Right forelimb (tissue), 1 donor: ENCODE results near the gene MYO1E.
A peak's percentile ranks its signal among the peaks of the same experiment; 100 is the strongest.
"Not testable (repeated sequence)": the region's sequence is repeated elsewhere in the genome, so short reads cannot be mapped to it uniquely, and the experiment has no call there.

Source experiments
- DNase-seq: peaks from one replicate; pipeline ENCODE4 v3.0.0-alpha.2; 2018

MYO1E gene

DNA sequence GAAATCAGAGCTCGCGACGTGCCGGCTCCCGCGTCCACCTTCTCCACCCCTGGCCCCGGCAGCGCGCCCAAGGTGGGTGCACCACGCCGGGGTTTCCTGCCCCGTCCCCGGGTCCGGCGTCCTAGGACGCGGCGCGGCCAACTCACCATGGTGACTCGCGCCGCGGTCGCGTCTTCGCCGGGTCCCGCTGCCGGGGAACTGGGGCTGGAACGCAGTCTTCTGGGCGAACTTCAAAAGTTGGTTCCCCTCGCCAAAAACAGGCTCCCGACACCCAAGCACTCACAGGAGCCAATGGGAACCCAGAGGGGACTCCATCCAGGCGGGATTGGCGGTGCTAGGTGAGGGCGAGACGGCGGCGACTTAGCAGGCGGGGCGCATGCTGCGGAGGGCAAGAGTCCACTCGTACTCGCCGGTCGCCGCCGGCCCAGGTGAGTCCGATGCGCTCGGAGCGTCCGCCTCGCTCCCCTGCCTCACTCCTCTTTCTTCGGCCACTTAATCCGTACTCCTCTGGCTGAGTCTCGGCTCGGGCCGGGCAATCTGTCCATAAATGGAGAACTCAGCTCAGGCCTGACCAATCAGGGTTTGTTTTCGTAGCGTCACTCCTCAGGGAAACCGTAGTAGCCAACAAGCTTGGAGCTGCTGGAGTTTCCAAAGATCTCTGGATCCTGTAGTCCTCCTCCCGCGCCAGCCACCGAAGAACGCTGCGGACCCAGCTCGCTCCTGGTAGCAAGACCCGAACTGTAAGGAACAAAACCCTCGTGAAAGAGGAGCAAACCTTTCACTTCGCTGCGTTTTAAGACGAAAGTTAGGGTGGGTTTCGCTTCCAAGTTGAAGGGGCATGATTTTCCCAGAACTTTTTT lies at the start of gene MYO1E:
Gene MYO1E (minus strand): TSS at position 520 of the 860 bp plus-strand sequence. CDS start 371 bp downstream, at position 149.
- peak; percentile 93 for DNase-seq

GRCh38 chr15:59420986-59421618 lies 48.4 kb upstream of the MYO1E start:
- peak; percentile 49 for DNase-seq

GRCh38 chr15:59420108-59420507 lies 47.4 kb upstream of the MYO1E start:
- DNase-seq = no peak

GRCh38 chr15:59419170-59419569 lies 46.5 kb upstream of the MYO1E start:
- DNase-seq = no peak

- no peak for DNase-seq
Observed at GRCh38 chr15:59416816-59417215, 44.1 kb upstream of the MYO1E start.

DNA sequence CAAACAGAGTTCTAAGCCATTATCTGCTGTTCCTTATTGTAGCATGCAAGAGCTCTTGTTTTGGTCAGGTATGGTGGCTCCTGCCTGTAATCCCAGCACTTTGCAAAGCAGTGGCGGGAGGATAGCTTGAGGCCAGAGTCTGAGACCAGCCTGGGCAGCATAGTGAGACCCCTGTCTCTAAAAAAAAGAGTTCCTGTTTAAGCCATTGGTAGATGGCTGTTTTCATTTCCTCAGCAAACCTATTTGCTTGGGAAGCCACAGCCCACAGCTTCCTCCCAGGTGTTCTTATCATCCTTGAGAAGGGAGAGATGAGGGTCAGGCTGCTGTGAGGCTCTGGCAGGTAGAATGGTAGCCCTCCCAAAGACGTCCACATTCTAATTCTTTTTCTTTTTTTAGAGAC lies 40.9 kb upstream of the MYO1E start:
- no peak for DNase-seq

- DNase-seq = no peak
Observed at GRCh38 chr15:59410391-59410896, 37.8 kb upstream of the MYO1E start.

GRCh38 chr15:59407946-59408345 lies 35.3 kb upstream of the MYO1E start:
- no peak for DNase-seq

GRCh38 chr15:59406446-59406845 lies 33.8 kb upstream of the MYO1E start:
- DNase-seq = no peak

DNA sequence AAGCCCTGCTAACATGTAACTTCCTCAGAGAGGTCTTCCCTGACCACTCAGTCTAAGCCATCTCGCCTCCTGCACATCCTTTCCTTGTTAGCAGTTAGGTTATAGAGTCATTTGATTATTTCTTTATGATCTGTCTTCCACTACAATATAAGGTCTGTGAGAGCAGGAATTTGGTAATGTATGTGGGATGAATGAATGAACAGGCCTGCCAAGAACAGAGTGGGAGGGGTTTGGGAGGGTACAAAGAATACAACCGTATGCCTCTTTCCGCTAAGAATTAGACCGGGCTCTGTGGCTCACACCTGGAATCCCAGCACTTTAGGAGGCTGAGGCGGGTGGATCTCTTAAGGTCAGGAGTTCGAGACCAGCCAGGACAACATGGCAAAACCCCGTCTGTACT lies 32.4 kb upstream of the MYO1E start:
- DNase-seq = no peak

- no peak for DNase-seq
Observed at GRCh38 chr15:59401824-59402569, 29.3 kb upstream of the MYO1E start.

DNA sequence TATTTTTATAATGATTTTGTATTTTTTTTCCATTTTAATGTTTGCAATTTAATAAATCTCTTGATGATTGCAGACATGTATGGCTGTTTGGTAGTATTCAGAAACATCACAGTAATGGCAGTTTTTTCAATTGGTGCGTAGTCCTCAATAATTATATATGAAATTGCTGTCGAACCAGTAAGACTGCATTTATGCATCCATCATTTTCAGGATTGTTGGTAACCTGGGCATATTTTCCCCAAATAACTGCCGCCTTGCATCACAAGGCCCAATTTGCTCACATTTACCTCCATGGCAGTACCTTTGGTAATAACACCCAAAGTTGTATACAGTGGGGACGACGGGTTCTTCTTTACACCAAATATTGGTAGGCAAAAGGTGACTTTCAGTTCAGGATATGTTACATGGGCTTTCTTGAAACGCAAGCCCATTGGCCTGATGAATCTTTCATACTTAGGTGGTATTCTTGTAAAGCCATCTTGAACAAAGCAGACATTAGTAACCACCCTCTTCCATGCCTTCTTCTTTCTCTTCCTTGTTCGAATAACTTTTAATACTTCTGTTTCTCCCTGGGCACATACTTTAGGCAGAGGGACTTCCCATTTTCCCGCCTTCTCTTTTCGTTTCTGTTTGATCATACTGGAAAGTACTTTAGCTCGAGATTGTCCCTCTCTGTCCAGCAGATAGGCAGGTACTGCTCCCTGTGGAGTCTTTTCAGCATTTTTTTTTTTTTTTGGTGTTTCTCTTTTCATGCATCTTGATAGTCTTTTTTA lies 28.6 kb upstream of the MYO1E start:
- not testable (repeated sequence) for DNase-seq

- no peak for DNase-seq
Observed at GRCh38 chr15:59400103-59400813, 27.6 kb upstream of the MYO1E start.

GRCh38 chr15:59399465-59400102 lies 26.9 kb upstream of the MYO1E start:
- no peak for DNase-seq

GRCh38 chr15:59398220-59398619 lies 25.5 kb upstream of the MYO1E start:
- DNase-seq = no peak

DNA sequence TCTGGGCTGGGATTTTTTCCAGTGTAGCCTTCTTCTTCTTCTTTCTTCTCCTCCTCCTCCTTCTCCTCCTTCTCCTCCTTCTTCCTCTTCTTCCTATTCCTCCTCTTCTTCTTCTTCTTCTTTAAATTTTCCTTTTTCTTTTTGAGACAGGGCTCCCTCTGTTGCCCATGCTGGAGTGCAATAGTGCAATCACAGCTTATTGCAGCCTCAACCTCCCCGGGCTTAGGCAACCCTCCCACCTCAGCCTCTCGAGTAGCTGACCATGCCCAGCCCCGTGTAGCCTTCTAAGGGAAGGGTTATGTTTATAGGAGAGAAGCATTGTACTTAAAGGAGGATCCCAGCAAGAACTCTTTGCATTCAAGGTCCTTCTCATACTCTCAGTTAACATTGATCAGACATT lies 24.0 kb upstream of the MYO1E start:
- DNase-seq = no peak

DNA sequence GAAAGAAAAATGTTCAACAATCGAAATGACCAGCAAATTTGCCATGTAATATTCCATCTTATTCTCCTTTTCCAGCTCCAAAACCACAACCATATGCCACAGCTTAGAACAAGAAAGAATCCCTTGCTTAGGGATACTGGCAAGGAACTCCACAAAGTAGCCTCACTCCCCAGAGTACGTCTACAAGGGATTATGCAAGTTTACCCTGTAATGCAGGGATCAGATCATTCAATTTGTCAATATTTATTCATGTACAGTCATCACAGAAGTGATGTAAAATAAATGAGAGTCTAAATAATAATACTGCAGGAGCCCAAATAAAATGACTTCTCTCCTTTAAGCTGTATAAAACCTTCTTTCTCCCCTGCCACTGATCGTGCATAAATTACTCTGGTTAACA lies 23.5 kb upstream of the MYO1E start:
- no peak for DNase-seq

- DNase-seq = no peak
Observed at GRCh38 chr15:59394166-59394661, 21.5 kb upstream of the MYO1E start.

DNA sequence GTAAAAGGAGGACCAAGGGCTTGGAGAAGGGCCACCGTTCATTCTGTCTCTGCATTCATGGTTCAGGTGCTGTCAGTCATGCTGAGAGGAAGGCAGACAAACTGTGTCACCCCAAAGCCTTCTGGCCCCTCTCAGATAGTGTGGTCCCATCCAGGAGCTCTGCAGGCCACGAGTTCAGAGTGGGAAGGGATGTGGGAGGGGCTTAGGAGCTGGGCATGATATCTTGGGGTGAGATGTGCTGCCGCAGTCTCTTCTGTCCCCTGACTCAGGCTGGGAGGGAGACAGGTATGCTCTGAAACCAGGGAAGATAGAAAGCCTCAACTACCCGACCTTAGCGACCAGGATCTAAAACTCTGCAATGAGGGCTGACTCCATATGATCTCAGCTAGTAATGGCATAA lies 19.6 kb upstream of the MYO1E start:
- no peak for DNase-seq

GRCh38 chr15:59388670-59389069 lies 16.0 kb upstream of the MYO1E start:
- DNase-seq = no peak

DNA sequence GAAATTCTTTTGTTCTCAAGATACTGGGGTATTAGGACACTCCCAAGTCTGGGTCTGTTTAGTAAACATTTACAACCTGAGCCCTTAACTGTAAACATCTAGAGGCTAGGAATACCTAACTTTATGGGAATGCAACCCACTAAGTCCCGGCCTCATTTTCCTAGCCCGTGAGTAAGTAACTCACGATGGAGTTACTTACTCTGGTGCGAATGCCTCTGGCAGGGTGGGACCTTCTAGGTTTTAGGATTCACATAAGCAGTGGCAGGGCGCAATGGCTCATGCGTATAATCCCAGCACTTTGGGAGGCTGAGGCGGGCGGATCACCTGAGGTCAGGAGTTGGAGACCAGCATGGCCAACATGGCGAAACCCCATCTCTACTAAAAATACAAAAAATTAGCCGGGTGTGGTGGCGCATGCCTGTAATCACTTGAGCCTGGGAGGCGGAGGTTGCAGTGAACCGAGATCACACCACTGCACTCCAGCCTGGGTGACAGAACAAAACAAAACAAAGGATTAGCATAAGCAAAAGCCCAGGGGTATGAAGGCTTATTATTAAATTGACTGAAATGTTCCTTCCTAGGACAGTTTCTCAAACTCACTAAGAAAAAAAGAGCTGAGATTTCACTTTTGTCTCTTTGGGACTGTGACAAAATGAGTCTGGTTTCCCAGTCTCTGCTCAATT lies 14.7 kb upstream of the MYO1E start:
- not testable (repeated sequence) for DNase-seq
